H1 (cell line): Measurements from ENCODE around the gene TOMM40L.

ENCODE experiments used
- CTCF ChIP-seq, 3 experiments: IDR thresholded peaks; 1 replicate in 2 of 3; 2 replicates in 1 of 3; pipeline versions ENCODE4 v1.5.1 to v1.6.1; 2011; ENCODE audit warnings: low read length in 3 of 3, mild to moderate bottlenecking in 3 of 3, inconsistent platforms in 2 of 3, low read depth in 1 of 3, moderate library complexity in 1 of 3; ENCODE audit not compliant: insufficient read depth in 1 of 3; ENCODE audit errors: control extremely low read depth in 1 of 3
- HDAC6 ChIP-seq: IDR thresholded peaks from one replicate; pipeline ENCODE4 v1.7.1; 2012; ENCODE audit warnings: low read depth, mild to moderate bottlenecking, inconsistent platforms, low read length, moderate library complexity
- NRF1 ChIP-seq: IDR thresholded peaks from 2 replicates; pipeline ENCODE4 v1.6.1; 2011; ENCODE audit warnings: mild to moderate bottlenecking, low read depth, low read length, improper control_type of control experiment
- POLR2A ChIP-seq, 2 experiments: IDR thresholded peaks; 1 replicate in 1 of 2; 2 replicates in 1 of 2; pipeline ENCODE4 v1.6.1; 2011; ENCODE audit warnings: low read depth in 2 of 2, low read length in 2 of 2, mild to moderate bottlenecking in 2 of 2; ENCODE audit errors: control extremely low read depth in 1 of 2
- SIN3A ChIP-seq, 2 experiments: IDR thresholded peaks in 1 of 2; conservative IDR thresholded peaks in 1 of 2; 2 replicates each; pipeline ENCODE4 v1.6.1; 2011 to 2012; ENCODE audit warnings: low read length in 2 of 2, improper control_type of control experiment in 1 of 2, low read depth in 1 of 2, mild to moderate bottlenecking in 1 of 2

- no peak for TF ChIP-seq POLR2A (IDR thresholded peaks at IDR 0.05; ENCODE audit: control extremely low read depth in 1 of 2, low read depth in 2 of 2, low read length in 2 of 2)
- no peak for TF ChIP-seq NRF1
- no peak for TF ChIP-seq HDAC6
- TF ChIP-seq SIN3A (conservative IDR thresholded peaks at IDR 0.05 in 1 of 2, IDR thresholded peaks at IDR 0.05 in 1 of 2; ENCODE audit: low read depth in 1 of 2, low read length in 2 of 2): no peak
- no peak for TF ChIP-seq CTCF (IDR thresholded peaks at IDR 0.05; ENCODE audit: control extremely low read depth in 1 of 3, insufficient read depth in 1 of 3, low read depth in 1 of 3, low read length in 3 of 3)
Observed at GRCh38 chr1:161215076-161215475, 10.8 kb upstream of the TOMM40L start, which contains the start of gene FCER1G.
